HCT116 (cell line): ENCODE results near the gene SARNP.

Source experiments
- POLR2AphosphoS5 ChIP-seq: IDR thresholded peaks from 2 replicates; pipeline ENCODE4 v1.6.1; 2011; ENCODE audit warnings: mild to moderate bottlenecking, low read depth, low read length, moderate library complexity
- REST ChIP-seq: IDR thresholded peaks from 2 replicates; pipeline ENCODE4 v1.6.1; 2012; ENCODE audit warnings: low read depth

- TF ChIP-seq REST: no peak
- no peak for TF ChIP-seq POLR2AphosphoS5
Observed at GRCh38 chr12:55737581-55738122, 79.9 kb downstream of the SARNP start.
